Gastroesophageal sphincter (tissue), 3 donors: ENCODE results near the gene DPH6.

Source experiments
- CTCF ChIP-seq, 4 experiments: fragments of 200-600 bp in 2 of 4; fragments of 450-650 bp in 2 of 4; sonication (generic) in 1 of 4; IDR thresholded peaks; one replicate each; pipeline ENCODE4 v1.5.1; 2017 to 2019; ENCODE audit warnings: antibody characterized with exemption in 4 of 4, mild to moderate bottlenecking in 2 of 4, moderate library complexity in 2 of 4
- EP300 ChIP-seq: sonication (generic); formaldehyde crosslinking; IDR thresholded peaks from one replicate; pipeline ENCODE4 v1.6.1; 2017; ENCODE audit warnings: antibody characterized with exemption, mild to moderate bottlenecking
- POLR2A ChIP-seq, 2 donors: fragments of 450-650 bp; IDR thresholded peaks; one replicate each; pipeline ENCODE4 v1.6.1; 2017; ENCODE audit warnings: antibody characterized with exemption in 2 of 2, mild to moderate bottlenecking in 2 of 2, moderate library complexity in 1 of 2
- POLR2AphosphoS5 ChIP-seq: sonication (generic); formaldehyde crosslinking; IDR thresholded peaks from one replicate; pipeline ENCODE4 v1.6.1; 2017; ENCODE audit warnings: antibody characterized with exemption

GRCh38 chr15:35376707-35377106, 169.3 kb downstream of the DPH6 start:
- TF ChIP-seq CTCF (IDR thresholded peaks at IDR 0.05) (no peak), POLR2AphosphoS5 (no peak), POLR2A (IDR thresholded peaks at IDR 0.05) (no peak), EP300 (no peak)
